Measurements from ENCODE around the gene ATP6V0D1.
A peak's percentile ranks its signal among the peaks of the same experiment; 100 is the strongest.
"Not testable (repeated sequence)": the region's sequence is repeated elsewhere in the genome, so short reads cannot be mapped to it uniquely, and the experiment has no call there.

The ATP6V0D1 gene

DNA sequence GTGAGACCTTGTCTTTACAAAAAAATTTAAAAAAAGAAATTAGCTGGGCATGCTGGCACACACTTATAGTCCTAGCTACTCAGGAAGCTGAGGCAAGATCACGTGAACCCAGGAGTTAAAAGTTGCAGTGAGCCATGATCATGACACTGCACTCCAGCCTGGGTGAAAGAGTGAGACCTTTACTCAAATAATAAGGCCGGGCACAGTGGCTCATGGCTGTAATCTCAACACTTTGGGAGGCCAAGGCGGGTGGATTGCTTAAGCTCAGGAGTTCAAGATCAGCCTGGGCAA, 36.1 kb upstream of the ATP6V0D1 start:
- TF ChIP-seq, protein P1, sequence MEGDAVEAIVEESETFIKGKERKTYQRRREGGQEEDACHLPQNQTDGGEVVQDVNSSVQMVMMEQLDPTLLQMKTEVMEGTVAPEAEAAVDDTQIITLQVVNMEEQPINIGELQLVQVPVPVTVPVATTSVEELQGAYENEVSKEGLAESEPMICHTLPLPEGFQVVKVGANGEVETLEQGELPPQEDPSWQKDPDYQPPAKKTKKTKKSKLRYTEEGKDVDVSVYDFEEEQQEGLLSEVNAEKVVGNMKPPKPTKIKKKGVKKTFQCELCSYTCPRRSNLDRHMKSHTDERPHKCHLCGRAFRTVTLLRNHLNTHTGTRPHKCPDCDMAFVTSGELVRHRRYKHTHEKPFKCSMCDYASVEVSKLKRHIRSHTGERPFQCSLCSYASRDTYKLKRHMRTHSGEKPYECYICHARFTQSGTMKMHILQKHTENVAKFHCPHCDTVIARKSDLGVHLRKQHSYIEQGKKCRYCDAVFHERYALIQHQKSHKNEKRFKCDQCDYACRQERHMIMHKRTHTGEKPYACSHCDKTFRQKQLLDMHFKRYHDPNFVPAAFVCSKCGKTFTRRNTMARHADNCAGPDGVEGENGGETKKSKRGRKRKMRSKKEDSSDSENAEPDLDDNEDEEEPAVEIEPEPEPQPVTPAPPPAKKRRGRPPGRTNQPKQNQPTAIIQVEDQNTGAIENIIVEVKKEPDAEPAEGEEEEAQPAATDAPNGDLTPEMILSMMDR (IDR thresholded peaks at IDR 0.05; ENCODE audit: low read depth, low read length, missing control alignments): no peak
- DNase-seq (ENCODE audit: extremely low read depth, low read depth): no peak
- H3K4me3 ChIP-seq (replicated peaks; ENCODE audit: low read depth, low read length): no peak overlapping the region

DNA sequence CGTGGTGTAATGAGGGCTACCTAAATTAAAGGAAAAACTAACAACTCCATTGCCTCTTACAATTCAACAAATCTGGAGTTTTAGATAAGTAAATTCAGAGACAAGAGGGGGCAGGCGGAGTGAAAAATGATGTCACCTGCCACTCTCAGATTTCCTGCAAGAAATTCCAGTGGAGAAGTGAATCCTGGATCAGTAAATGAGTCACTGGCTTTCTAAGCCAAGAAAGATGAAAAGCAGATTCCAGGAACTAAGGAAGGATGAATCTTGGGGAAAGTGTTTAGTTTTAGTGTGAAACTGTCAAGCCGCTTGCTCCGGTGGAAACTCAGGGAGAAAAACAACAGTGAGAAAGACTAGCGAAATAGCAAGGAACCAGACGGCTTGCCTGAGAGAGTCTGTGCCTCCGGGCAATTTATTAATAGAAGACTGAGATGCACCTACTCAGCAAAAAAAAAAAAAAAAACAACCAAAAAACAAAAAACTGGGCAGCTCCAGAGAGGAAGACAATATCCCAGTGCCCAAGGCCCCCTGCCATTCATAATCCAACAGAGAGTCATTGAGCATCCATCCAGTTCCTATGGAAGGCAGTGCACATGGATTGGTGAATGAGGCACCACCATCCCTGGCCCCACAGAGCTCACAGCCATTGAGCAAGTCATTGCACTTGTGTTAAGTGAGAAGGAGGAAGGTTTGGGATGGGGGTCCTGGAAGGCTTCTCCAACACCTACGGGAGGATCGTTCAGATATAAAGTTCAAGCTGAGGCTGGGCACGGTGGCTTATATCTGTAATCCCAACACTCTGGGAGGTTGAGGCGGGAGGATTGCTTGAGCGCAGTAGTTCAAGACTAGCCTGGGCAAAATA, 35.6 kb upstream of the ATP6V0D1 start:
- TF ChIP-seq, protein P1 (IDR thresholded peaks at IDR 0.05; ENCODE audit: low read depth, low read length, missing control alignments): no peak
- no peak for DNase-seq (ENCODE audit: extremely low read depth, low read depth)
- H3K4me3 ChIP-seq (replicated peaks; ENCODE audit: low read depth, low read length): no peak overlapping the region

DNA sequence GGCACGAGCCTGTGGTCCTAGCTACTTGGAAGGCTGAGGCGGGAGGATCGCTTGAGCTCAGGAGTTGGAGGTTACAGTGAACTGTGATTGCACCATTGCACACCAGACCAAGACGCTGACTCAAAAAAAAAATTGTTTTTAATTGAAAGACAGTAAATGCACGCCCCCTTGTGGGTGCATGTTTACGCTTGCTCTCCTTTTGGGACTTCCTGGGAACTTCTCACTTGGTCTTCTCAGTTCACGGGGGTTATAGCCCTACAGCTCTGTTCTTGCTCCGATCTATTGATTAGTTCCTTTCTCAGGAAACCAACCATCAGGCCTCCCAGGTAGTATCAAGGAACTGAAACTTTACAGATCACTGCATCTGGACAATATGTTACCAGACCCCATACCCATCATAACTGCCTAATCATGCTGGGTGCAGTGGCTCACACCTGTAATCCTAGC, 33.4 kb upstream of the ATP6V0D1 start:
- TF ChIP-seq, protein P1 (IDR thresholded peaks at IDR 0.05; ENCODE audit: low read depth, low read length, missing control alignments): peak; percentile 76
- peak; percentile 72 for DNase-seq (ENCODE audit: extremely low read depth, low read depth)
- H3K4me3 ChIP-seq (replicated peaks; ENCODE audit: low read depth, low read length): no peak overlapping the region

DNA sequence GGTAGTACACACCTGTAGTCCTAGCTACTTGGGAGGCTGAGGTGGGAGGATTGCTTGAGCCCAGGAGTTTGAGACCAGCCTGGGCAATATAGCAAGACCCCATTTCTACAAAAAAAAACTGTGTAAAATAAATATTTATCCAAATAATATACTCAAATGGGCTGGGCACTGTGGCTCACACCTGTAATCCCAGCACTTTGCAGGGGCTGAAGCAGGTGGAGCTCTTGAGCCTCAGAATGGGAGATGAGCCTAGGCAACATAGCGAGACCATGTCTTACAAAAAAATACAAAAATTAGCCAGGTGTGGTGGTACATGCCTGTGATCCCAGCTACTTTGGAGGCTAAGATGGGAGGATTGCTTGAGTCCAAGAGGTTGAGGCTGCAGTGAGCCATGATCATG, 32.9 kb upstream of the ATP6V0D1 start:
- H3K4me3 ChIP-seq (replicated peaks; ENCODE audit: low read depth, low read length); DNase-seq (ENCODE audit: extremely low read depth, low read depth): not testable (repeated sequence)

GRCh38 chr16:67509016-67509415, 28.1 kb upstream of the ATP6V0D1 start:
- no peak for DNase-seq (ENCODE audit: extremely low read depth, low read depth)
- no peak overlapping the region for H3K4me3 ChIP-seq (replicated peaks; ENCODE audit: low read depth, low read length)
- TF ChIP-seq, protein P1 (IDR thresholded peaks at IDR 0.05; ENCODE audit: low read depth, low read length, missing control alignments): no peak

- TF ChIP-seq, protein P1 (IDR thresholded peaks at IDR 0.05; ENCODE audit: low read depth, low read length, missing control alignments): no peak
- no peak overlapping the region for H3K4me3 ChIP-seq (replicated peaks; ENCODE audit: low read depth, low read length)
- DNase-seq (ENCODE audit: extremely low read depth, low read depth): no peak
These were observed 25.5 kb upstream of the ATP6V0D1 start for GRCh38 chr16:67506468-67506867.

DNA sequence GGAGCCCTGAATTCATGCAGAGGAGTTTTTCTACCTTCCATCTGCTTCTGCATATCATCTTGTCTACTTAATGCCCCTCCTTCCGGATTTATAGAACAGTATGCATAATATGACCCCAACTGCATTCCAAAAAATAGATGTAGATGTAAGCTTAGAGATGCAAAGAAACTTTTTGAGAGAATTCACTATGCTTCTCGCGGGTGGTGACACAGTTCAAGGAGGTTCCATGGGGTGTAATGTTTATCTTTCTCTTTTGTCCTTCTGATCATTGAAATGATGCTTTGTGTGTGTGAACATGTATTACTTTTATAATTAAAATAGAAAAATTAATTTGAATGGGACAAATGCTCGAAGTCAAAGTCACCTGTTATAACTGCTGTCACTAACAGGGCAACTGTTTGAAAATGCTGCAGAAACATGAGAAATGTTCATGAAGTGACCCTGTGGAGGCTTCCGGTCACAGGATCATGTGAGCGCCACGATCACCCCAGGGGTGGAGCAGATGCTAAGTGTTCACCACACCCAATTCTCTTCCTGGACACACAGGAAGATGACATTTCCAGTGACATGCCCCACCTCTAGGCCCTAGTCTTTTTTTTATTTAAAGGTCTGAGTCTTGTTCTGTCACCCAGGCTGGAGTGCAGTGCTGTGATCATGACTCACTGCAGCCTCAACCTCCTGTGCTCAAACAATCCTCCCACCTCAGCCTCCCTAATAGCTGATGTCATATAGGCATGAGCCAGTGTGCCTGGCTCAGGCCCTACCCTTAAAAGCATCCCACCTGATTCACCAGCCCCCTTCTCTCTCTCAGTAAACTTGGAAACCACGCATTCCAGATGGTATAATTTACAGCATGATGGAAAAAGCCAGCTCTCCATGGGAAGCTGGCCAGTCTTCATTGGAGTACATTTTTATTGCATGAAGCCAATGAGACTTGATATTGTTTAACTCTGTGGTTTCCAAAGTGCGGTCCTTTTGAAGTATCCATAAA, 23.4 kb upstream of the ATP6V0D1 start:
- DNase-seq (ENCODE audit: extremely low read depth, low read depth): no peak
- TF ChIP-seq, protein P1 (IDR thresholded peaks at IDR 0.05; ENCODE audit: low read depth, low read length, missing control alignments): no peak
- no peak overlapping the region for H3K4me3 ChIP-seq (replicated peaks; ENCODE audit: low read depth, low read length)
